ENCODE results near the gene CTNND2.

Gene CTNND2

GRCh38 chr5:11335881-11336760 lies 568.1 kb downstream of the CTNND2 start:
- CTCF ChIA-PET, result no interaction called here
- no peak for TF ChIP-seq CTCF (IDR thresholded peaks at IDR 0.05; ENCODE audit: control extremely low read depth, extremely low read depth, low read depth, missing control alignments)
- POLR2A ChIA-PET, result no interaction called here
- no peak for DNase-seq (ENCODE audit: extremely low spot score)

GRCh38 chr5:11334404-11334803 lies 569.8 kb downstream of the CTNND2 start:
- POLR2A ChIA-PET, result no interaction called here
- CTCF ChIA-PET, result no interaction called here
- no peak for DNase-seq (ENCODE audit: extremely low spot score)
- TF ChIP-seq CTCF (IDR thresholded peaks at IDR 0.05; ENCODE audit: control extremely low read depth, extremely low read depth, low read depth, missing control alignments), result no peak

GRCh38 chr5:11329679-11330078 lies 574.6 kb downstream of the CTNND2 start:
- POLR2A ChIA-PET, result no interaction called here
- CTCF ChIA-PET, result no interaction called here
- DNase-seq (ENCODE audit: extremely low spot score), result no peak
- TF ChIP-seq CTCF (IDR thresholded peaks at IDR 0.05; ENCODE audit: control extremely low read depth, extremely low read depth, low read depth, missing control alignments), result no peak

- CTCF ChIA-PET, result no interaction called here
- POLR2A ChIA-PET, result no interaction called here
- TF ChIP-seq CTCF (IDR thresholded peaks at IDR 0.05; ENCODE audit: control extremely low read depth, extremely low read depth, low read depth, missing control alignments), result no peak
- DNase-seq (ENCODE audit: extremely low spot score), result no peak
Observed at GRCh38 chr5:11324521-11325289, 579.5 kb downstream of the CTNND2 start.

GRCh38 chr5:11323761-11324160 lies 580.5 kb downstream of the CTNND2 start:
- POLR2A ChIA-PET, result no interaction called here
- DNase-seq (ENCODE audit: extremely low spot score), result no peak
- no peak for TF ChIP-seq CTCF (IDR thresholded peaks at IDR 0.05; ENCODE audit: control extremely low read depth, extremely low read depth, low read depth, missing control alignments)
- CTCF ChIA-PET, result no interaction called here

GRCh38 chr5:11322133-11322532 lies 582.1 kb downstream of the CTNND2 start:
- TF ChIP-seq CTCF (IDR thresholded peaks at IDR 0.05; ENCODE audit: control extremely low read depth, extremely low read depth, low read depth, missing control alignments), result no peak
- ChIA-PET CTCF (no interaction called here), POLR2A (no interaction called here)
- no peak for DNase-seq (ENCODE audit: extremely low spot score)
